Transverse colon (tissue), 4 donors: ENCODE measurements around the gene COL23A1. TPM values are rescaled to one million over a fixed set of nuclear protein-coding genes. Genes with fewer than 3 reads are reported as not detected.
A peak's percentile ranks its signal among the peaks of the same experiment; 100 is the strongest.

Experiments used
- DNase-seq: peaks from one replicate; pipeline ENCODE4 v3.0.0-alpha.2; 2019
- H3K27ac ChIP-seq, 4 donors: fragments of 200-600 bp; sonication (generic); 2 replicates each; pipeline ENCODE4 v1.5.1; 2016 to 2018; ENCODE audit warnings: inconsistent platforms in 4 of 4
- H3K27me3 ChIP-seq: fragments of 200-600 bp; sonication (generic); 2 replicates; pipeline ENCODE4 v1.5.1; 2017; ENCODE audit warnings: inconsistent platforms
- H3K36me3 ChIP-seq, 4 donors: fragments of 200-600 bp; sonication (generic); 2 replicates each; pipeline ENCODE4 v1.5.1; 2017 to 2019; ENCODE audit warnings: inconsistent platforms in 4 of 4
- H3K4me1 ChIP-seq, 4 donors: fragments of 200-600 bp; sonication (generic); 2 replicates each; pipeline ENCODE4 v1.5.1; 2017 to 2020; ENCODE audit warnings: inconsistent platforms in 4 of 4
- H3K4me3 ChIP-seq, 4 donors: fragments of 200-600 bp; sonication (generic); 1 replicate in 1 of 4; 2 replicates in 3 of 4; pipeline versions ENCODE4 v1.5.1 to v1.6.1; 2017 to 2019; ENCODE audit warnings: inconsistent platforms in 4 of 4
- H3K9me3 ChIP-seq, 2 donors: fragments of 200-600 bp; sonication (generic); 2 replicates each; pipeline ENCODE4 v1.5.1; 2017 to 2019; ENCODE audit warnings: inconsistent platforms in 2 of 2
- CTCF ChIP-seq, 5 experiments: fragments of 200-600 bp in 3 of 5; fragments of 450-650 bp in 2 of 5; sonication (generic) in 3 of 5; IDR thresholded peaks; 1 replicate in 2 of 5; 2 replicates in 3 of 5; pipeline ENCODE4 v1.5.1; 2016 to 2017; ENCODE audit warnings: antibody characterized with exemption in 5 of 5, inconsistent platforms in 3 of 5, mild to moderate bottlenecking in 2 of 5, moderate library complexity in 1 of 5
- EP300 ChIP-seq: sonication (generic); formaldehyde crosslinking; IDR thresholded peaks from one replicate; pipeline ENCODE4 v1.6.1; 2017; ENCODE audit warnings: antibody characterized with exemption, low read depth
- POLR2A ChIP-seq: fragments of 450-650 bp; IDR thresholded peaks from one replicate; pipeline ENCODE4 v1.6.1; 2016; ENCODE audit warnings: antibody characterized with exemption, mild to moderate bottlenecking, moderate library complexity
- POLR2AphosphoS5 ChIP-seq, 3 donors: sonication (generic); formaldehyde crosslinking; IDR thresholded peaks; one replicate each; pipeline ENCODE4 v1.6.1; 2016; ENCODE audit warnings: antibody characterized with exemption in 3 of 3
- whole genome bisulfite sequencing, 2 donors: methylation state at CpG; one replicate each; pipeline ENCODE4 v1.1.5; 2018; ENCODE audit warnings: low coverage in 1 of 2; 5-methylcytosine and 5-hydroxymethylcytosine counted together
- in situ Hi-C, 4 donors: fragments of 200-750 bp; cut with MboI; loops; one replicate each; pipeline versions ENCODE4 v1.15.0 to v1.15.1; 2017; ENCODE audit warnings: low sequenced_read_pairs in 3 of 4, low pct_ligation_motif_present in 1 of 4, low pct_unique_long_range_greater_than_20kb in 1 of 4
- intact Hi-C: fragments of 100-400 bp; cut with DNase I; formaldehyde crosslinking; loops from one replicate; pipeline ENCODE4 v1.15.1; 2023; ENCODE audit warnings: low total_unique reads
- total RNA-seq, 4 donors: library from RNA; depleted of rRNA; stranded (reverse); fragments of >200 nt; gene quantifications; one replicate each; pipeline ENCODE4 v1.1.0, GENCODE V29; 2016

COL23A1 gene
- total RNA-seq, 4 donors from 2014 or later: 0.14 to 2.2 (median 1.4) TPM; not detected in 1

GRCh38 chr5:178577376-178577839, 12.8 kb downstream of the COL23A1 start:
- Histone ChIP-seq H3K9me3 (no peaks in the 10 kb centered on the region), H3K27ac (no peak overlapping the region), H3K4me3 (no peak overlapping the region), H3K27me3 (peaks cover 27% of the 10 kb centered on the region), H3K36me3 (no peaks in the 10 kb centered on the region), H3K4me1 (no peaks in the 10 kb centered on the region)
- WGBS, 2 donors: 74% methylated on average over 25 of the region's 31 CpGs; no CpG with 5 or more reads in 1 of the 2 donors
- in situ Hi-C loops: no loop called here
- intact Hi-C loops: no loop called here
- DNase-seq: no peak
- TF ChIP-seq CTCF (IDR thresholded peaks at IDR 0.05) (no peak), POLR2A (no peak), POLR2AphosphoS5 (IDR thresholded peaks at IDR 0.05) (no peak), EP300 (no peak)

- in situ Hi-C loops: no loop called here
- H3K9me3 ChIP-seq: no peaks in the 10 kb centered on the region
- no peak for TF ChIP-seq POLR2AphosphoS5 (IDR thresholded peaks at IDR 0.05)
- no peak for DNase-seq
- H3K27me3 ChIP-seq: peaks cover 27% of the 10 kb centered on the region
- intact Hi-C loops: no loop called here
- H3K4me3 ChIP-seq: peak overlapping the region in 2 of 4 donors; percentile 19 to 29
- WGBS, 2 donors: 37% methylated on average over 58 of the region's 92 CpGs; no CpG with 5 or more reads in 1 of the 2 donors
- H3K4me1 ChIP-seq: no peaks in the 10 kb centered on the region
- H3K27ac ChIP-seq: no peak overlapping the region
- H3K36me3 ChIP-seq: no peaks in the 10 kb centered on the region
Measured at GRCh38 chr5:178576591-178577351, 13.4 kb downstream of the COL23A1 start.

GRCh38 chr5:178573216-178573615, 17.0 kb downstream of the COL23A1 start:
- WGBS, 2 donors: 90 to 100% methylated on average over 2 to 7 of the region's 7 CpGs
- H3K9me3 ChIP-seq: no peaks in the 10 kb centered on the region
- intact Hi-C loops (no loop called here), in situ Hi-C loops (loop anchor here in 1 of 4 donors (25.0 kb wide), 1 partner anchor 286 kb away; no protein-coding TSS in a partner anchor)
- DNase-seq: no peak
- H3K27ac ChIP-seq: no peak overlapping the region
- H3K36me3 ChIP-seq: no peaks in the 10 kb centered on the region
- TF ChIP-seq POLR2A (no peak), CTCF (IDR thresholded peaks at IDR 0.05) (no peak), EP300 (no peak), POLR2AphosphoS5 (IDR thresholded peaks at IDR 0.05) (no peak)
- peaks cover 27% of the 10 kb centered on the region for H3K27me3 ChIP-seq
- no peak overlapping the region for H3K4me3 ChIP-seq
- no peaks in the 10 kb centered on the region for H3K4me1 ChIP-seq

GRCh38 chr5:178572617-178573016, 17.6 kb downstream of the COL23A1 start:
- Histone ChIP-seq H3K36me3 (no peaks in the 10 kb centered on the region), H3K9me3 (no peaks in the 10 kb centered on the region), H3K27ac (no peak overlapping the region), H3K27me3 (peaks cover 26% of the 10 kb centered on the region), H3K4me1 (no peaks in the 10 kb centered on the region), H3K4me3 (no peak overlapping the region)
- no peak for DNase-seq
- intact Hi-C loops: no loop called here
- in situ Hi-C loops: loop anchor here in 1 of 4 donors (25.0 kb wide), 1 partner anchor 285 kb away; no protein-coding TSS in a partner anchor
- WGBS, 2 donors: 74 to 80% methylated on average over 4 of the region's 4 CpGs
- TF ChIP-seq CTCF (IDR thresholded peaks at IDR 0.05) (no peak), POLR2A (no peak), EP300 (no peak), POLR2AphosphoS5 (IDR thresholded peaks at IDR 0.05) (no peak)
